Measurements from ENCODE around the gene ESPL1.

DNA sequence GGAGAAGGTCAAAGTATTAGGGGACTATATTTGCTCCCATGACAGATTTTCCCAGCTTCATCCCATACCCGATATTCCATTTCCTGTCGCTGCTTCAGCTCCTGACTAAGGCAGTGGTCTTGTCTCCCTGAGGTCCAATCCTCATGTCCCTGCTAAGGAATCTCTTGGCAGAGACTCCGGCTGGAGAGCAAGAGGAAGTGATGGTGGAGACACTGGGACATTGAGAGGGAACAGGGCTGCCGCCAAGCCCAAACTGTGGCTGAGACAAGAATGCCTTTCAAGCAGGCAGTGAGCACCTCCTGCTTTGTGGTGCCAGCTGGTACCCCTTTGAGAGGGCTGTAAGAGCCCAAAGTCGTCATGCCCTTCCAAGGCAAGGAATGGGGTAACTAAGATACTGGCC is 62.6 kb downstream of the ESPL1 start:
- no peak for TF ChIP-seq POLR2A (IDR thresholded peaks at IDR 0.05)
- TF ChIP-seq, protein P1, sequence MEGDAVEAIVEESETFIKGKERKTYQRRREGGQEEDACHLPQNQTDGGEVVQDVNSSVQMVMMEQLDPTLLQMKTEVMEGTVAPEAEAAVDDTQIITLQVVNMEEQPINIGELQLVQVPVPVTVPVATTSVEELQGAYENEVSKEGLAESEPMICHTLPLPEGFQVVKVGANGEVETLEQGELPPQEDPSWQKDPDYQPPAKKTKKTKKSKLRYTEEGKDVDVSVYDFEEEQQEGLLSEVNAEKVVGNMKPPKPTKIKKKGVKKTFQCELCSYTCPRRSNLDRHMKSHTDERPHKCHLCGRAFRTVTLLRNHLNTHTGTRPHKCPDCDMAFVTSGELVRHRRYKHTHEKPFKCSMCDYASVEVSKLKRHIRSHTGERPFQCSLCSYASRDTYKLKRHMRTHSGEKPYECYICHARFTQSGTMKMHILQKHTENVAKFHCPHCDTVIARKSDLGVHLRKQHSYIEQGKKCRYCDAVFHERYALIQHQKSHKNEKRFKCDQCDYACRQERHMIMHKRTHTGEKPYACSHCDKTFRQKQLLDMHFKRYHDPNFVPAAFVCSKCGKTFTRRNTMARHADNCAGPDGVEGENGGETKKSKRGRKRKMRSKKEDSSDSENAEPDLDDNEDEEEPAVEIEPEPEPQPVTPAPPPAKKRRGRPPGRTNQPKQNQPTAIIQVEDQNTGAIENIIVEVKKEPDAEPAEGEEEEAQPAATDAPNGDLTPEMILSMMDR (IDR thresholded peaks at IDR 0.05): no peak
